Measurements from ENCODE around the gene FAM227A.
"Not testable (repeated sequence)": the region's sequence is repeated elsewhere in the genome, so short reads cannot be mapped to it uniquely, and the experiment has no call there.

The FAM227A gene

DNA sequence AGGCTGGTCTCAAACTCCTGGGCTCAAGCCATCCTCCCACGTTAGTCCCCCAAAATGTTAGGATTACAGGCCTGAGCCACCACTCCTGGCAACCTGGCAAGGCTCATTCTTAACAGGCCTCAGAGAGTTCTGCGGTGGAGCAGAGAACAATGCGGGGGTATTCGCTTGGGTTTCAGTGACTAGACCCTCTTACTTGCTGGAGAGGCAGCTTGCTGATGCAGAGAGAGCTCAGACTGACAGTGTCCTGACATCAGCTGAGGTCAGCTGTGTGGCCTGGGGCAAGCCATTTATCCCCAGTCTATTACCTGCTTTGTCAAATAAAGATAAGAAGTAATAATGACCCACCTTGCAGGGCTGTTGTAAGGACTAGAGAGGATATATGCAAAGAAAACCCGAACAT lies 46.0 kb downstream of the FAM227A start:
- no peak for DNase-seq

DNA sequence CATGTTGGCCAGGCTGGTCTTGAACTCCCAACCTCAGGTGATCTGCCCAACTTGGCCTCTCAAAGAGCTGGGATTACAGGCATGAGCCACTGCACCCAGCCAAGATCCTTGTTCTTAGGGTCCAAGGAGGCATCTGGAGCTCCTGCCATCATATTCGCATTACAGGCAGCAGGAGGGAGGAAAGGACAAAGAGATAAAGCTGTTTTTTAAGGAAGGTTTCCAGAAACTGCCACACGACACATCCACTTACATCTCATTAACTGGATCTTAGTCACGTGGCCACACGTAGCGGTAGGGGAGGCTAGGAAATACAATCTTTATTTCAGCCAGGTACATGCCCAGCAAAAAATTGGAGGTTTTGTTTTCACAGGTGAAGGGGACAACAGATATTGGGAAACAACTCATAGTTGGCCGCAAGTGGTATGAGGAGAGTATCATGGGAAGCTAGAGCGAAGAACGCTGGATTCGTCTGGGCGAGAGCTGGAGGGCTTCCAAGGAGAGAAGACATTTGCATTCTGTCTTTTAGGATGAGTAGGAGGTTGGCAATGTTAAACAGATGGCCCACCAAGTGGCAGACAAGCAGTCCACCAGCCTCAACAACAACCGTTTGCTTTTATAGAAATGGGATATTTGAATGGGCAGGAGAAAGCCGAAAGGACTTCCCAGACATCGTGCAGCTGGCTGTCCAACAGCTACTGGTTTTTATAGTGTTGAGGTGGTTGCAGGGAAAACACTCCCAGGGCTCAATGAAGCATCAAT lies 47.0 kb downstream of the FAM227A start:
- DNase-seq, result no peak

DNA sequence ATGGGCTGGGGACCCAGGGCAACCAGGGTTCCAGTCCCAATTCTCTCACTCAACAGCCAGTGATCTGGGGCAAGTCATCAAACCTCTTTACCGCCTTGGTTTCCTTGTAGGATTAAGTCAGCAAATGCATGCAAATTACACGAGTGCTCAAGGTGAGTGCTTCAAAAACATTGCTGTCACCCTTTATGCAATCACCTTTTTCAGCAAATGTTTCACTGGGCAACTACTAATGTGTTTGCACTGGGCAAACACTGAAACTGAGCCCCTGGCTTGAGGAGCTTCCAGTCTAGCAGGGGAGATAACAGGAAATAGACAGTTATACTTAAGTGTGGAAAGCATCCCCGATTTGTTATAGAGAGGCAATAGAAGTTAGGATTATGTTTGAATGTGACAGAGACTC lies 48.5 kb downstream of the FAM227A start:
- DNase-seq, result no peak

DNA sequence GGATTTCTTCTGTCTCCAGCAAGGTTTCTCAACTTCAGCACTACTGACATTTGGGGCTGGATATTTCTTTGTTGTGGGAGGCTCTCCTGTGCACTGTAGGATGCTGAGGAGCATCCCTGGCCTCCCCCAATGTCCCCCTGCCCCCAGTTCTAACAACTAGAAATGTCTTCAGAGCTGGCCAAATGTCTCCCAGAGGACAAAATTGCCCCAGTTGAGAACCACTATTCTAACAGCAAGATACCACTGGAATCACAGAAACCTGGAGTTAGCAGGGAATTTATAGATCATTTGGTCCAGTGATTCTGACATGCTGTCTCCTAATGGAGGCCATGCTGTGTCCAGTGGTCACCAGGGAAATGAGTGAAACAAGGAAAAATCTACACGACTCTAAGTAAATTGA lies 54.0 kb downstream of the FAM227A start:
- DNase-seq, result no peak

DNA sequence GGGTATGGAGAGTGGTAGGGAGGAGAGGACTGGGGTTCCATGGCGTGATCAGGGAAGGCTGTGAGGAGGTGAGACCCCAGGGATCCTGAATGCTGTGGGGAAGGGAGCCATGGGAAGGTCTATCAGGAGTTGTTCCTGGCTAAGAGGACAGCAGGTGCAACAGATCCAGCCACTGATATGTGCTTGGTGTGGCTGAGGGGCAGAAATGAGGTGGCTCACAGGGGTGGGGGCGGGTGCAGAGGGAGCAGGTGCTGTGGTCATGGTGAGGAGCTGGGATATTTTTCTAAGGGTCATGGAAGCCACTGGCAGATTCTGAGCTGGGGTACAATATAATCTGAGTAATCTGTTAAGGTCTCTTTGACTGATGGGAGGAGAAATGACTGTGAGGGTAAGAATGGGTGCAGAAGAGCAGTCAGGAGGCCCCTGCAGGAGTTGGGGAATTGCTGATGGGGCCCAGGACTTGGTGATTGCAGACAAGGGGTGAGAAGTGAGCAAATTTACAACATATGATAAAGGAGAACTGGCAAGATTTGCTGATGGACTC lies 54.9 kb downstream of the FAM227A start:
- DNase-seq, result no peak

DNA sequence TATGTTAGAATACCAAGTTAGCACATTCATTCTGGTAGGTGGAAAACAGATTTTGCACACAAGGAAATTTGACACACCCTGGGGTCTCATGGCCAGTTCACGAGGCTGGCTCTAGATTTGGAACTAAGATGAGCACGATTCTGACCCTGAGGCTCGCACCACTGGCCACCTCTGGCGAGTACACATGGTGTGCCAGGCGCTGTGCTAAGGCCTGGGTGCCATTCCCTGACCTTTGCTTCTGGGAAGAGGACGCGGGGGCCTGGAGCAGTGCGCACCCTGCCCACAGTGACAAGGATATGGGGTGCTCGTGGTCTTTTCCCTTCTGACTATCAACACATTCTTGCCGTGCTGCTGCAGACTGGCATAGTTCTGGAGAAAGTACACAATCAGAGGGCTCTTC lies 56.7 kb downstream of the FAM227A start:
- DNase-seq, result no peak

DNA sequence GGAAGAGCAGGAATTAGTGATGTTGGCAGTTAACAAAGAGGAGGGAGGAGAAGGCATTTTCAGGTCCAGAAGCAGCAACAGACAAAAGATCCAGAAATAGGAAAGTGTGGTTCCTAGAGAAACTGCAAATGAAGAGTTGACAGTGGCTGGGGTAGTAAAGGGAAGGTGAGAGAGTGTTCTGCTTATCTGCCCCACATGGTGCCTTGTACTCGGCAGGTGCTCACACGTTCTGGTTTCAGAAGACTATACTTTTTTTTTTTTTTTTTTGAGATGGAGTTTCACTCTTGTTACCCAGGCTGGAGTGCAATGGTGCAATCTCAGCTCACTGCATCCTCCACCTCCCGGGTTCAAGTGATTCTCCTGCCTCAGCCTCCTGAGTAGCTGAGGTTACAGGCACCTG lies 73.3 kb downstream of the FAM227A start:
- DNase-seq, result not testable (repeated sequence)

DNA sequence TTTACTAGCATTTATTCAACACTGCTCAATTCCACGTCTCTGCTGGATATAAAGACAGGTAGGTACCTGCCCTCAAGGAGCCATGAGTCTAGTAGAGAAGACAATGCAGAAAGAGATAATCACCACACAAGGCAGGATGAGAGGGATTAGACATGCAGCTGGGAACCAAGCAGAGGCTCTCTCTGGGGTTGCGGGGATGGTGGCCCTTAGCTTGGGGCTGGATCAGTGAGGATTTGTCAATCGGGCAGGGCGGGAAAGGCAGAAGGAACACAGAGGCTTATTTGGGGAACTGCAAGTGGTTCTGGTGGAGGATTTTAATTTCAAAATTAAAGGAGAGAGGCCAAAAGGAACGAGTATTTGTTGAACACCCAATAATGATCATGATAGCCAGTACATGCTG lies 77.7 kb downstream of the FAM227A start:
- DNase-seq, result no peak

DNA sequence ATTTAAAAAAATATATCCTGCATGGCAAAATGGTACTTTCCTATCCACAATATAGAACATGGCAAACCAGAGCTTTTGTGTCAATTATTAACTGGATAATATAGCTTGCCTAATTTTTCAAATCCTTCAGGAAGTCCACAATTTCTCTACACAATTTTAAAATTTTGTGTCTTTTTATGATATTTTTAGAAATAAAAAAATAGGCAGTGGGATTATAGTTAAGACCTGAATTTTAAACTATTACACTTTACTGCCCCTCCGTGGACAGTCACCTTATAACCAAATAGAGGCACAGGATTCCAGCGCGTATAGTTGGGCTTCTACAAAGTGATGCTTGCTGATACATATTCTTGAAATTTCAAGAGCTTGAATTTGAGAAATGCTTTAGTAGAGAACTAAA lies 84.1 kb downstream of the FAM227A start:
- DNase-seq, result peak; percentile 4

DNA sequence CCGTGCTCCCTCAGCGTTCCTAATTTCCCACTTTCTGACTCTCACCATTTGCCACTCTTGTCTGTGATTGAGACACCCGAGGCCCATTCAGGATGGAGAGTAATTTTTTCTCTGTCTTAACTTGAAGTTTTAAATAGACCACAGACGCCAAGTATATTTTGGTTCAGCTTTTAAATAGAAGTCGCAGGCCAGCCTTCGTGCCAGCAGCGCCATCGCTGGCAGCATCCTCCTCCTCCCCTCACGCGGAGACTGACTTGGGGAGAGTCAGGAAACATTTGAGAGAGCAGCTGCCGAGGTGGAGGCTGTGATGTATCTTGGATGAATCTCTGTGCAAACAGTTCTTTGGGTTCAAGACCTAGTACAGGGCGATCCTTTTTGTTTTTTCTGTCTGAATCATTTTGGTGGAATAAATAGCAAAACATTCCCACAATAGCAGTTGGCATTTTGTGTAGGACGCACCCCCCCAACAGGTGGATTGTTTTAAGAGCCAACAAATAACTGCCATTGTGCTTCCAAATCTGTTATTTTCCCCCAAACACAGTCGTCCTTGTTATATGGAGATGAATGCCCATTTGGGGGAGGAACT lies 85.3 kb downstream of the FAM227A start:
- DNase-seq, result no peak

DNA sequence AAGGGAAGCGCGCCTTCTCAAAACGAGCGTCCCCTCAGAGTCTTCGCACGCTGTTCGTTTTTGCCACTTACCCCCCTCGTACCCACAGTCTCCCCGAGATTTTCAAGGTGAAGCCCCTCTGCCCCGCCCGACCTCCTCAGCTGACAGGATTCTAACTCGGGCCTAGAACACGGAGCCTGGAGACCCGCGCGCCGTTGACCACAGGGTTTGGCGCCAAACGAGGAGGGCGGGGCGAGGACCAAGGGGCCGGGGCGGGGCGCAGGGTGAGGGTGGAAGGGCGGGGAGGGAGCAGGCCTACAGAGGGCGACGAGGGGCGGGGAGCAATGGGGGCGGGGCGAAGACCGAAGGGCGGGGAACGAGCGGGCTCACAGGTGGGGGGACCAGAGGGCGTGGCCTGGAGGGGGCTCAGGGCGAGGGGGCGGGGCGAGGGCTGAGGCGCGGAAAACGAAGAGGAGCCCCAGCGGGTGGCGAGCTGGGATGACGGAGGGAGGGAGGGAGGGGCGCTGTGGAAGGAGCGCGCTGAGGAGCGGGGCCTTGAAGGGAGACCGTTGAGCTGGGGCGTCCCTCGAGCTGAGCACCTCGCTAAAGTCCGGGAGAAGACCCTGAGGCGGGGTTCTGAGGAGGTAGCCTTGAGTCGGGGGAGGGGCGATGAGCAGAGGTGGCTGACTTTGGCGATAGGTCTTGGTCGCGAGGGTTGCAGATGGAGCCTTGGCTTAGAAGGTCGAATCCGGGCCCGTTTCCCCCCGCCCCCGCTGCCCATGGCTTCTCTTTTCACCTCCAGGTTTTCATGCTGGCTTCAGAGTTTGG lies 86.0 kb downstream of the FAM227A start, which contains the start of gene DMC1:
DMC1 (minus strand) TSS at position 212 of the 807 bp plus-strand sequence. CDS start 1,927 bp downstream, outside the sequence.
- DNase-seq, result peak; percentile 66

DNA sequence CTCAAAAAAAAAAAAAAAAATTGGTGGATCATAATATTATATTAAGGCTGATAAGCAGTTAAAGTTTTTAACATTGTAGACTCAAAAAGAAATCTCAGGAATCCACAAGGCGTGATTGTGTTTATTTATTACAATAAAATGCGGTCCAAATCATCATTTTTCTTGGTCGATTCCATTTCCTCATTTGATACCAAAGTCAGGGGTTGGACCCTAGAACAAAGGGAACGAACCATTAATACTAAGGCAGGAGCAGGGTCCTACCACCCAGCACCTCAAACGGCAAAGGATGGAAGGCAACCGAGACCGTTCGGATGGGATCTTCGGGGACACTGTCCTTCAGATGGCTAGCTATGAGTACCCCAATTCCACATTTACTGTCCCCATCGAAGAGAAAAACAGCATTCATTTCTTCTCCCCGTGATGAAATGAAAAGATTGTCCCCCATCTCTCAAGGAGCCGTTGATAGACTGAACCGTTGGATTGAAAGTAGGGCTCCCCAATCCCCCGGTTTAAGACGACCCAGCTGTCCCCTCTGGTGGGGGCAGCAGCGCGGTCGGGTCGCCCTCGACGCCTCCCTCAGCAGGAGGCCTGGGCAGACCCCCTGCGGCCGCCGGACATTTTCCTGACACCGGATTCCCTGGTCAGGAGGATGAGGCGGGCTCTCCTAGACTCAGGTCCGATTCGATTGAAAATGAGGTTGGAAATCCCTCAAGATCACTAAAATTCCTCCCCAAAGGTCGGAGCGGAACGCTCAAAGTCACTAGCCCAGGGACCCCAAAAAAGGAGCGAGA lies 86.8 kb downstream of the FAM227A start:
- DNase-seq, result no peak

DNA sequence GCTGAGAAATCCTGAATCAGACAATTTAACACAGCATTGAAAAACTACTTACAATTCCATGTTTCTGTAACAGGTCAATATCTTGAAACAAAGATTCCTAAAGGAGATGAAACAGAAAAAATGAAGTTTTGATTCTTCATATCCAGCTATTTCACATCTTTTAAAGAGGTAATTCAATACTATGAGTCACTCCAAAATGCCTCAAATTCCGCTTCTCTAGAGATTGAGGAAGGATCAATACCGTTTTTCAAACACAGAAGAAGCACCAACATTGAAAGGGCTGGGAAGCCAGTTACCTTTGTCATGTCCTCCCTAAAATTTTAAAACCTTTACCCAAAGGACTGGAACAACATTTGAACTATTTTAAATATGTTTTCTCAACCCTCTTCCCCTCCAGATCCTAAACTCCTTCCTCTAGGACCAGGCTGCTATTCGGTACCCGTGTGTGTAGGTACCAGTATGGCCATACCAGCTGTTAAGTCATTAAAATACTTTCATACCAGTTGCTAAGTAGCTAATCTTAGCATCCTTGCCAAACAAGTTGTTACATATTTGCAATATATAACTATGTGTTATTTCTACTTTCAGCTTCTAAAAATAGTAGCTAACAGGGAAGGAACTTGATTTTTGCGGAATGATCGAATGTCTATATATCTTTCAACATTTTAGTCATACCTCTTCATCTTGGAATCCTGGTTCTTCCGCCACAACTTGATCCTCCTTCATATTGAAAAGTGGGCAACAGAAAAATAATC lies 88.5 kb downstream of the FAM227A start:
- no peak for DNase-seq

DNA sequence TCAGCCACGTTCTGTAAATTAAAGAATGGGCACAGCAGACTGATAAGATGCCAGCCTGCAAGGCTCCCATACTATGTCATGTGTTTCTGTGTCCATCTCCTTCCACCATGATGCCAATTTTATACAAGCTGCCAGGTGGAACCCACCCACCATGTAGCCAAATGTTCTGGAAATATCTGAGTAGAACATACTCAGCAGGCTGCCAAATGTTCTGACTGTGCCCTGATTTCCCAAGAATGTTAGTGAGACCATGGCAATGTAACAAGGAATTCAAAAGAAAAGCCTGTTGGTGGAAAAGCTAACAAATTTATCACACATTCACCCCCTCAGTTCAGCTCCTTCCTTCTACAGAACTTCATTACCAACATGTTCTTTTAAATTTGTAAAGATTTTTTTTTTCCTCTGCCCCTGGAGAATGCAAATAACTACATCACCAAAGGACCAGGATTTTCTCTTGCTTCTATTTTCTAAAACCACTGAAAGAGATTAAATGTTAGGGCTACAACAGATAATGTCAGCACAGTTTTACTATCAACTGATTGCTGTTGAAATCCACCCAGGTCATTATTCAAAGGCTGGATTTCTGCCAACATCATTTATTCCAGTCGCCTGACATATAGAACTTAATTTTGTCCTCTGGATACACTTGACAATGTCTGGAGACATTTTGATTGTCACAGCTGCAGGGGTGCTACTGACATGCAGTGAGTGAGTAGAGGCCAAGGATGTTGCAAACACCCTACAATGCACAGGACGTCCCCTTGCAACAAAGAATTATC lies 89.3 kb downstream of the FAM227A start:
- DNase-seq, result no peak

DNA sequence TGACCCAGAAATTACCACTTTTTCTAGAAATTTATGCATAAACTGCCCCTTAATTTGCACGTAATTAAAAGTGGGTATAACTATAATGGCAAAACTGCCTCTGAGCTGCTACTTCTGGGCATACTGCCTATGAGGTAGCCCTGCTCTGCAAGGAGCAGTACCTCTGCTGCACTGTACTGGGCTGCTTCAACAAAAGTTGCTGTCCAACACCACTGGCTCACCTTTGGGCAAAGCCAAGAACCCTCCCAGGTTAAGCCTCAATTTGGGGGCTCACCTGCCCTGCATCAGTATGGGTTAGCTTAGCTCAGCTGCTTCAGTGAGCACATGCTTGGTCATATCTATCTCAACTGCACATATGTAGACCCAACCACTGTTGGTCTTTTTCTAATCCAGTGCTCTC lies 90.8 kb downstream of the FAM227A start:
- DNase-seq, result no peak

DNA sequence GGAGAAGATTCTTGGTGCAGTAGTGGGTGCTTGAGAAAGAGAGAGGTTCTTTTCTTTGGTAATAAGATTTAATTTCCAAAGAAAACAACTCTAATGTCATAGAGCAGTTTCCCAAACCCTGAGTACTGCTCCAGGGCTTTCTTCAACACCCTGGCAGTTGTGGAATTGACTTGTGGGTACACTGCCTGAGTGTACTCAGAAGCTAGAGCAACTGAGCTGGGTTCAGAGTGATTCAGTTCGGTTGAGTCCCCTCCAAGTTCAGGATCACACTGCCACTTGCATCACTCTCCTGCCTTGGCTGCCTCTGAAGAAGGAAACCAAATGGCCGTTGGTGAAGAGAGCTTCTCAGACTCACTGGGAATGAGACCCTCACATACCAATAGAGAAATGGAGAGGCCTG lies 91.5 kb downstream of the FAM227A start:
- DNase-seq, result no peak

DNA sequence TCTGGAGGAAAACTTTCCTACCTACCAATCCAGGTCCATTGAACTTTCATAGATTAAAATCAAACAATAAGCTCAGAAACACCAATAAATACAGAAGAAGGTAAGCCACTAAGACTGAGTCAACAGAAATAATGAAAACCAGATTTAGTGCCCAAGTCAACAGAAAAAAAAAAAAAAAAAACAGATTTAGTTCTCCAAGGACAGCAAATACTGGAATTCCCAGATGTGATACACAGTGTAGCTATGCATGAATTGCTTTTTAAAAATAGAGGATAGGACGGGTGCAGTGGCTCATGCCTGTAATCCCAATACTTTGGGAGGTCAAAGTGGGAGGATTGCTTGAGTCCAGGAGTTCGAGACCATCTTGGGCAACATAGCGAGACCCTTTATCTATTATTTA lies 101.9 kb downstream of the FAM227A start:
- no peak for DNase-seq

DNA sequence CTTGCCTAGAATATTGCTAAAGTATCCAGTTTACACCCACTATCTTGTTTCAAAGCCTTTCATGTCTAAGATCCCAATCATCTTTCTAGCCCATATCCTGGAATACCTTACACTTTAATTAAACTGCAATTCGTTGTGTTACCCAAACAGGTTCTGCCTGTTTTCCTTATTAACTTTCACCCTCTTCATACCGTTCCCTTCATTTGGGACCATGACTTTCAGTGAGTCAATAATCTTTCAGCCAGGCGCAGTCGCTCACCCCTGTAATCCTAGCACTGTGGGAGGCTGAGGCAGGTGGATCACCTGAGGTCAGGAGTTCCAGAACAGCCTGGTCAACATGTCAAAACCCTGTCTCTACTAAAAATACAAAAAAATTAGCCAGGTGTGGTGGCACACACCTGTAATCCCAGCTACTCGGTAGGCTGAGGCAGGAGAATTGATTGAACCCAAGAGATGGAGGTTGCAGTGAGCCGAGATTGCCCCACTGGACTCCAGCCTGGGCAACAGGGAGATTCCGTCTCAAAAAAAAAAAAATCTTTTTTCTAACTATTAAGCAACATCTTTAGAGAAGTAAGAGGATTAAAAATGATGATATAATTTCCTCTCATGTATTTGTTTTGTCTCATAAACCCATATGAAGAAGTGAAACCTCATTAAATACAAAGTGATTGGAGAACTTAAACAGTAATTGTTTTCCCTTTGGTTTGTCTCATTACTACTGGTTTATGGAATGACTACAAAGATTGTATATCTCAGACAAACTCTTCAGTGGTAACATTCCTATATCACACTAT lies 106.9 kb downstream of the FAM227A start:
- DNase-seq, result no peak

DNA sequence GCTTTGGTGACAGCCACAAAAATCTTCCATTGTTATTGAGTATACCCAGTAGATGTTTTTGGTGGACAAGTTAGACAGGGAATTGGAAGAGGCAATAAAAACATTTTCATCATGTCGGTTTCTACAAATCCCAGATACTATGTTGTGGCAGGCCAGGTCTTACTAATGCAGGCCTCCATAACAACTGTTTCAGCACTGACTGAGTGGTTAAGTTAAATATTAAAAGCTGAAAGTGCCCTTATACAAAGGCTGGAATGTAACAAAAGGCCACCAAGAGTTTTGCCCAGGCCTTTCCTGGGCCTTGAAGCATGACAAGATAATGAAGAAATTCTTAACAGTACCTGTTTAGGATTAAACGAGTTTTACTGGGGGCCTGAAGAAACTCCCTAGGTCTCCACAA lies 115.5 kb downstream of the FAM227A start:
- DNase-seq, result no peak

DNA sequence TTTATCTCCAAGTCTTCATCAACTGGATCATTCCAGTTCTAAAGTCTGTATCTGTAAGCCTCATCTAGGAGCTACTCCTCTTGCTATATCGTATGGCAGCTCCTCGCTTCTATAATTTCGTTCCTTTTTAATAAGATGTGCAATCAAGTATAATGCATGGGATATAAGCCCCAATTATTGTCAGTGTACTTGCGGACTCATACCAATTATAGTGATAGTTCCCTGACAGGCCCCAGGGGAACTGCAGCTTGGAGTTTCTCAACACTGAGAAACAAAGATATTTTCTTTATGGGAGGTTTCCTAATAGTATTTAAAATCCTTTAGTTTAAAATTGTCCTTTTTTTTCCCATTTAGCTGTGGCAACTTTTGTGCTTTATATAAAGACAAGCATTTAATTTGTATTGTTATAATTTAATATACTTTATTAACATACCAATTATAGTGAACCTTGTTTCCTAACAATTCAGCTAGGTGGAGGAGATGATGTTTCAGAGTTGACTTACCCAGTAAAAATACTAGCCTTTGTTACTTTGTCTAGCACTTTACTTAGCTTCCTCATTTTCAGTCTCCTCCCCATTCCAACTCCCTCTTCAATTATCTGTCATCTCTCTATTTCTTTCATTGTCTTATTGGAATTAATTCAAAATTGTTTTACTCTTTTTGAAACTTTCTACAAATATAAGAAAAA lies 124.8 kb downstream of the FAM227A start:
- no peak for DNase-seq

Measured in NCI-H526 treated with DMSO at 0.1 percent for 48 hours (cell line).